HG02852 (cell line): ENCODE data around the gene PACRGL.

Experiments
- ATAC-seq: cut with Tn5 transposase; IDR thresholded peaks from one replicate; pipeline ENCODE4 v1.9.1; 2021; ENCODE audit warnings: mild to moderate bottlenecking, moderate library complexity; ENCODE audit not compliant: unreplicated experiment

Gene PACRGL

GRCh38 chr4:20700007-20700761 is at the start of gene PACRGL:
Gene PACRGL, plus strand, starts transcription at chr4:20700458. Its CDS starts 4,024 bp downstream, at chr4:20704482.
- ATAC-seq, result peak; percentile 100

- no peak for ATAC-seq
These were observed 47.9 kb upstream of the PACRGL start for GRCh38 chr4:20652226-20652885.

GRCh38 chr4:20658456-20658855 is 41.8 kb upstream of the PACRGL start:
- no peak for ATAC-seq

GRCh38 chr4:20662851-20663250 is 37.4 kb upstream of the PACRGL start:
- ATAC-seq, result no peak

DNA sequence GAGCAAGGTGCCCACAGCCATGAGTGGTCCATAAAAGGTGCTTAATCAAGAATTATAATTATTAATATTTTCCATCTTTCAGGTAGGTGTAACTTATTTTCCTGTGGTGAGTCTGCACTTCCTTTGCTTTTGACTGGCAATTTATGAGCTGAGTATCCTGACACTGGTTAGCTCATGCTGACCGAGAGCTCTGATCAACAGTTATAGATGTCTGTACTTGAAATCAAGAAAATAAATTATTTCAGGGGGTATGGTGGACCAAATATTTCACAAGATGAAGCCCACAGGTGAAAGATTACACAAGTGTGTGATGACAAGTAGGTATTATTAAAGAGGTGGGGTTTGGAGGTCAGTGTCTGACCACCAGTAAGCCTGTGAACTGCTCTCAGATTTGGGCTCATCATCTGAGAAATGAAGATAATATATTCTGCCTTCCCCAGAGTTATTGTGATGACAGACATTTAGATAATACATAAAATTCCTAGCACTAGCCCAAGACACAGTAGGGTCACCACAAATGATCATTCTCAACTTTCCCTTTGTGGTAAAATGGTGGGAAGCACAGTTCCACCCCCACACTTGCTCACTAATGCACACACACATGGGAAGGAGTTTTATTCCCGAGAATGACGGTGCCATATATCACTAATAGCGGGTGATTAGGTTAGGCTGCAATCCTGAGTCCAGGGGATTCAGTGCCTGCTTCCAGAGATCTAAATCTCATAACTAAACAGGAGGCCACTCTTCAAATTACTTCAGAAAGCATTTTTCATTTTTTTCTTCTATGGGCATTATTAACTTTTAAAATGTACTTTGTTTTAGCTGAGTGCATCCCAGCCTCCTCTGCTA is 34.0 kb upstream of the PACRGL start:
- no peak for ATAC-seq

DNA sequence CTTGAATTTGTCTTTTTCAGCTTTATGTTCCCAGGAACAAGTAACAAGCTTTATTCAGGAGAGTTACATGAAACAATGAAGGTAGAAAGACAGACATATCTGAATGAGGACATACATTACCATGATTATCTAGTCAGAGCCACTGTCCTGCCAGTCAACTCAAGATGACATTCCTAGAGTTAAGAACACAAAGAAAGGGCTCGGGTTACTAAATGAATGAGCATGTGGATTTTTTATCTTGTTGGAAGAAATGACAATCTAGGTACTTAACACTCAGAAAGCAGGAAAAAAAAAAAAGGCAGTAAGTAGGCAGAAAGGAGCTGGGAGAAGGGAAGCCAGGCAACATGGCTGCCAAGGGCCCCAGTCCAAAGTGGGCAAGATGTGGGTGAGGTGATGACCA is 28.0 kb upstream of the PACRGL start:
- no peak for ATAC-seq

DNA sequence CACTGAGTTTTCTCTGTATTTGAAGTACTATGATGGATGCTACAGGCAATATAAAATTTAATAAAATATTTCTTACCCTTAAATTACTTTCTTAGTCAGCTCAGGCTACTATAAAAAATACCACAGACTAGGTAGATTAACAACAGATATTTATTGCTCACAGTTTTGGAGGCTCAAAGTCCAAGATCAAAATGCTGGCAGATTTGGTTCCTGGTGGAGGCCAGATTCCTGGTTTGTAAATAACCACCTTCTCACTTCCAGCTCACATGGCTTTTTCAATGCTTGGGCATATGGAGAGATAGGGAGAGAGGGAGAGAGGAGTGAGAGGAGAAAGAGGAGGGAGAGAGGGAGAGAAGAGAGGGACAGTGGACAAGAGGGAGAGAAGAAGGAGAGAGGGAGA is 24.5 kb upstream of the PACRGL start:
- ATAC-seq, result no peak

DNA sequence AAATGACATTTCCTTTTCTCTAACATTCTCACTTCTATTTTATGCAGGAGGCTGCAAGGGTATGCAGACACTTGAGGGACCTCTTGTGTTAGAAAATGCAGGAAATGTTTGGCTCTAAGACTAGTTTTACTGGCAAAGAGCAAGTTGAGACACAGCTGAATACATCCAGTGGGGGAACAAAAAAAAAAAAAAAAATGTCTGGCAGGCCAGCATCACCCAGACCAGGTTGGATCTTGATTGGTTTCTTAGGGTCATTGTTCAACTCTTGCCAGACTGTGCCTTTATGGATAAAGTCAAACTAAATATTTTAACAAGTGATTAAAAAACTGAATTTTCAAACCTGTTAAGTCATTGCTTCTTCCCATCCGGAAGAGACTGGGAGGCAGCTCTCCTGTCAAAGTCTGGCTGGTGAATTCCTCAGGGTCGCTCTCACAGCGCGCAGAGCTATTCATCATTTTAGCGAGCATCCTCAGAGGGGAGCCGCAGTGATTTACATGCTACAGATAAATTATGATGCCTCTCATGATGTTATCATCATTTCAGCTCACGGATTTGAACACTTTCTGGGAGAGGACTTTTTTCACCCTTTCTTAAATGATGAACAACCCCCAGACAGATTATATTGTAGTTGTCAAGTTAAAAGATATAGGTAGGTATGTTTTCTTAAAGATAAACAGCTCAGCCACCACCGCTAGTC is 23.6 kb upstream of the PACRGL start:
- ATAC-seq, result no peak

- ATAC-seq, result no peak
These were observed 21.9 kb upstream of the PACRGL start for GRCh38 chr4:20678400-20678799.

DNA sequence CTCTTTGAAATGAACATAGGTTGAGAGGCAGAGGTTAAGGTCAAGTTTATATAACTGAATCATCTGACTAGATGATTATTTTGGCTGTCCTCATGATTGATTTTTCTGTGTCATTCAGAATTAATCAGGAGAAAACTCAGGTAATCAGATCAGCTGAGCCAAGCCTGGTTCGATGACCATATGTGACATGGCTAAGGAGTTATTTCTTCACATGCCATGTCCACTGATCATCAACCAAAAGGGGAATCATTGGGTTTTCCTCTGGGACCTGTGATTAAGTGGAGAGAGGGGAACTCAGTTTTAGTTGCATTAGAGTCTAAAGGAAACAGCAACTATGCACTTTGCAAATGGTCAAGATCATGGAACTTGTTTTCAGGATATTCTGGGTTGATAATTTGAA is 20.3 kb upstream of the PACRGL start:
- no peak for ATAC-seq

DNA sequence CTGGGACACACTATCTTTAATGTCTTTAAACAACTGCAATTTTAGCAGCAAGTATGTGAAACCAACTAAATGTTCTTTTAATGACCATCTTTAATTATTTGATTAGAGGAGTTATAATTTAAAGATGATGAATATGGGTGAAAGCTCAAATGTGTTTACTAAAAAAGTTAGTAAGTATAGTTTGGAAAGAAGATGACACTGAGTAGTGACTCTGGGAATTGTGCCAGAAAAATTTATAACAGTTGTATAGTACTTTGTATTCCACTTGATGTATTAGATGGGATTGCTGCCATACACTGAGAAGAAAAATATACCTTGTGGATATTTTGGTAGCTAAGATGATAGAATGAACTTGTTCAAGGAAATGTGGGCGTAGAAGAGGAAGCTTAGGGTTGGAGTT is 19.5 kb upstream of the PACRGL start:
- ATAC-seq, result no peak

DNA sequence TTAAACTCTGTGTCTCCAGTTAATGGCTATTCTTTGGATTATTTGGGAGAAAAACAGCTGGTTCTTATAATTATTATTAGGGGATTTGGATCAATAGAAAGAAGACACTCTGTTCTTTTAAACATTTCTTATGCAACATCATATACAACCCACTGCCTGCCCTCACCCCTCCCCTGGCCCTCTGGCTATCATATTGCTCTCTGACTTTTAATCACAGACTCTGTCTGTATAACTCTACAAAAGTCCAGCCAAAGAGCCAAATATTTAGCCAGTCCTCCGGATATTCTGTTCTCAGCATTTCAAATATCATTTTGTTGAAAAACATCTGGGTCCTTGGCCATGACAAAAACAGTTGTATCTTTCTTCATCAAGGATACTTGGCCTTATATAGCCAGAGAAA is 19.0 kb upstream of the PACRGL start:
- ATAC-seq, result no peak

GRCh38 chr4:20682853-20683252 is 17.4 kb upstream of the PACRGL start:
- ATAC-seq, result no peak

- no peak for ATAC-seq
These were observed 16.5 kb upstream of the PACRGL start for GRCh38 chr4:20683766-20684165.

DNA sequence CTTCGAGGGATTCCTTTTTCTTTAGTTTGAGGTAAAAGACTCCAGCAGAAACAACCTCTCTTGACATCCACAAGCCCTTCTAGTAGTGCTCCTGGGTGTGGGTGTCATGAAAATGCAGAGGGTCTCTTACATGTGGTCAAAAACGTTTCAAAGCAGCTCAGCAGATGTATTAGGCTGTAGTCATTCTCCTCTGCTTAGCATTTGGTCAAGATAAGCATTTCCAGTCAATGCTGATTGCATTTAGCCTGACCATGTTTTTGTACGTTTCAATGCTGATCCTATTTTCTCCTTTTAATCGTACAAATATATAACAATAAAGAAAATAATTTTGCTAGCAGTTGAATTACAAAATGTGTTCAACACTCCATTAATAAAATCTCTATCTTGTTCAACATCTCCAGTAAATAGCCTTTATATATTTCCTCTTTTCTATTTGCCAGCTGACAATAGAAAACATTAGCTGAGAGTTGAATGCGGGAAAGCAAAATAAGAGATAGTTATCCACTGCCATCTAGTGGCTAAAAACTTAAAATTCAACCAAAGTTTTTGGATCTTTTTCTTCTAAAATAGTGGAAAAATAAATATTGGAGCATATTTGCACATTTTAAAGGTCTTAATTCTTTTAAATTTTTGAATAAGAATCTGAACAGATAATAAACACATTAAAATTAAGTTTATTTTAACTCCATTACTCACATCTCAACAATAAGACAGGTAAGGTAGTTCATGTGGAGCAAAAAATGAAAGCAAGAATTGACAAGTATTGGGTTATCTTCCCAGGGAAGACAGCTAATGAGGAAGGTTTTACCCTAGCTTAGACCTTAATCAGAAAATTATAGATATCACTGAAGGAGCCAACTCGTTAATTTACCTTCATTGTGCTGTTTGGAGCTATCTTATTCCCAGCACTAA is 15.2 kb upstream of the PACRGL start:
- ATAC-seq, result no peak

DNA sequence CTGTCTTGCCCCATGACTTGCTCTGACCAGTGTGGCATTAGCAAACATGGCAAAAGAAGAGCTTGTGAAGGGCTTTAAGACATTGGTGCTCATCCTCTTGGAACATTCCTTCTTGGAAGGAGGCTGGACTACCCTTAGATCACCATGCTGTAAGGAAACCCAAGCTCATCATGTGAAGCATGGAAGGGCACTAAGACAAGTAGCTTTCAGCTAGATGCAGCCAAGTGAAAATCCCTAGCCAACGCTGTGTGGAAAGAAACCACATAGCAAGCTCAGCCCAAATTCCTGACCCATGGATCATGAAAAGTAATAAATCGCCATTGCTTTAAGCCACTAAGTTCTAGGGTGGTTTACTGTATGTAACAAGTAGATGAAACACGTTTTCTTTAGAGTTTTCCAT is 12.4 kb upstream of the PACRGL start:
- ATAC-seq, result no peak

- no peak for ATAC-seq
These were observed 3.4 kb upstream of the PACRGL start for GRCh38 chr4:20696815-20697214.

DNA sequence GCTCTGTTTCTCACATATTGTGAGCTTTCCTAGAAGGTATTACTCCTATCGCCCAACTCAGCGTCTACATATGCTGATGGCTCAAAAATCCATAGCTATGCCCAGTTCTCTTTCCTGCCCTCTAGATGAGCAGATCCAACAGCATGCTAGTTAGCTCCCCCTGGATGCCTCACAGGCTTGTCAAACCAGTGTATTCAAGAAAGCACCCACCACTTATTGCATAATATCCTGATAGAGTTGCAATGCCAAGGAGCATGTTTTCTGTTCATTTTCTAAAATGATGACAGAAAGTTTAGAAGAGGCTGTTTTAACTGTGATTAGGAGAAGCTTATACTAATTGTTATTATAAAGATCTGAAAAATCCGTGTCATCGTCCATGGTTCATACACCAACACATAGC is 1.9 kb upstream of the PACRGL start:
- ATAC-seq, result no peak

DNA sequence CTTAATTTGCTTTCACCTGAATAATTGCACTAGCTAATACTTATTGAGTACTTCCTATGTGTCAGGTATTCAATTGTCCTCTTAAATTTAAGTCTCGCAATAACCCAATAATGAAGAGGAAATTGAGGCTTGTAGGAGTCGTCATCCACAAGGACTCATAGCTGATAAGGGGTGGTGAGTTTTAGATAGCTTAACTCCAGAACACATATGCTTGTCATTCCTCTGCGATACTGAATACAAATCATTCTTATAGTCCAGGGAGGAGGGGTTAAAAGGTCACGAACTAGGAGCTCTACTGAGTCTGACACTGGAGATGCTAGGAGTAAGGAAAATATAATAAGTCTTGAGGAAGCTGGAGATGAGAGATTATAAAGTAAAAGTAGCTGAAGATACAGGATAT is 1.4 kb upstream of the PACRGL start:
- no peak for ATAC-seq

- ATAC-seq, result no peak
These were observed 11.1 kb downstream of the PACRGL start for GRCh38 chr4:20711335-20711734.
